Measurements from ENCODE around the gene SLC15A3.

SLC15A3 gene

GRCh38 chr11:60987577-60988277, 35.8 kb upstream of the SLC15A3 start:
- no peaks in the 10 kb centered on the region; the same call in 1 of the 2 replicates for H3K27me3 ChIP-seq (ENCODE audit: insufficient read depth, low read length)
- 81% methylated on average over 9 of the region's 9 CpGs for WGBS
- no peaks in the 10 kb centered on the region for H3K36me3 ChIP-seq (ENCODE audit: insufficient read depth, low read length)
- no peak overlapping the region for H3K4me3 ChIP-seq (ENCODE audit: low read length)
- no peak overlapping the region for H3K27ac ChIP-seq (ENCODE audit: low read depth, low read length)
- no peak overlapping the region for H3K9ac ChIP-seq (ENCODE audit: low read depth, low read length)
- H3K9me3 ChIP-seq (ENCODE audit: insufficient read depth, low read depth, low read length): no peaks in the 10 kb centered on the region
- no peaks in the 10 kb centered on the region for H3K4me1 ChIP-seq (ENCODE audit: insufficient read depth, low read length)

- Histone ChIP-seq H3K36me3 (ENCODE audit: insufficient read depth, low read length) (no peaks in the 10 kb centered on the region), H3K9me3 (ENCODE audit: insufficient read depth, low read depth, low read length) (no peaks in the 10 kb centered on the region), H3K9ac (ENCODE audit: low read depth, low read length) (no peak overlapping the region), H3K4me3 (ENCODE audit: low read length) (no peak overlapping the region), H3K27ac (ENCODE audit: low read depth, low read length) (no peak overlapping the region), H3K4me1 (ENCODE audit: insufficient read depth, low read length) (no peaks in the 10 kb centered on the region), H3K27me3 (ENCODE audit: insufficient read depth, low read length) (no peaks in the 10 kb centered on the region; the same call in 1 of the 2 replicates)
- WGBS: 93% methylated on average over 15 of the region's 17 CpGs
Observed at GRCh38 chr11:60985991-60986915, 34.3 kb upstream of the SLC15A3 start.

- no peak overlapping the region for H3K27ac ChIP-seq (ENCODE audit: low read depth, low read length)
- no peaks in the 10 kb centered on the region for H3K9me3 ChIP-seq (ENCODE audit: insufficient read depth, low read depth, low read length)
Observed at GRCh38 chr11:60985501-60985900, 33.5 kb upstream of the SLC15A3 start.

GRCh38 chr11:60984636-60985035, 32.7 kb upstream of the SLC15A3 start:
- no peaks in the 10 kb centered on the region for H3K36me3 ChIP-seq (ENCODE audit: insufficient read depth, low read length)
- no peaks in the 10 kb centered on the region; the same call in 1 of the 2 replicates for H3K27me3 ChIP-seq (ENCODE audit: insufficient read depth, low read length)
- no peak overlapping the region for H3K4me3 ChIP-seq (ENCODE audit: low read length)
- H3K9me3 ChIP-seq (ENCODE audit: insufficient read depth, low read depth, low read length): no peaks in the 10 kb centered on the region
- H3K9ac ChIP-seq (ENCODE audit: low read depth, low read length): no peak overlapping the region
- 59% methylated on average over 4 of the region's 4 CpGs for WGBS
- no peaks in the 10 kb centered on the region for H3K4me1 ChIP-seq (ENCODE audit: insufficient read depth, low read length)
- no peak overlapping the region for H3K27ac ChIP-seq (ENCODE audit: low read depth, low read length)

More at GRCh38 chr11:60985501-60985900, 33.5 kb upstream of the SLC15A3 start:
- Histone ChIP-seq H3K4me1 (ENCODE audit: insufficient read depth, low read length) (no peaks in the 10 kb centered on the region), H3K27me3 (ENCODE audit: insufficient read depth, low read length) (no peaks in the 10 kb centered on the region; the same call in 1 of the 2 replicates), H3K9ac (ENCODE audit: low read depth, low read length) (no peak overlapping the region), H3K36me3 (ENCODE audit: insufficient read depth, low read length) (no peaks in the 10 kb centered on the region), H3K4me3 (ENCODE audit: low read length) (no peak overlapping the region)
- 100% methylated on average over 2 of the region's 2 CpGs for WGBS

GRCh38 chr11:60984149-60984548, 32.2 kb upstream of the SLC15A3 start:
- no peak overlapping the region for H3K4me3 ChIP-seq (ENCODE audit: low read length)
- H3K9ac ChIP-seq (ENCODE audit: low read depth, low read length): no peak overlapping the region
- H3K9me3 ChIP-seq (ENCODE audit: insufficient read depth, low read depth, low read length): no peaks in the 10 kb centered on the region
- WGBS: 66% methylated on average over 5 of the region's 6 CpGs
- H3K27me3 ChIP-seq (ENCODE audit: insufficient read depth, low read length): no peaks in the 10 kb centered on the region; the same call in 1 of the 2 replicates
- no peak overlapping the region for H3K27ac ChIP-seq (ENCODE audit: low read depth, low read length)
- no peaks in the 10 kb centered on the region for H3K4me1 ChIP-seq (ENCODE audit: insufficient read depth, low read length)
- H3K36me3 ChIP-seq (ENCODE audit: insufficient read depth, low read length): no peaks in the 10 kb centered on the region

GRCh38 chr11:60982184-60982583, 30.2 kb upstream of the SLC15A3 start:
- Histone ChIP-seq H3K4me3 (ENCODE audit: low read length) (no peak overlapping the region), H3K4me1 (ENCODE audit: insufficient read depth, low read length) (no peaks in the 10 kb centered on the region), H3K27ac (ENCODE audit: low read depth, low read length) (no peak overlapping the region), H3K36me3 (ENCODE audit: insufficient read depth, low read length) (no peaks in the 10 kb centered on the region), H3K9me3 (ENCODE audit: insufficient read depth, low read depth, low read length) (no peaks in the 10 kb centered on the region), H3K9ac (ENCODE audit: low read depth, low read length) (no peak overlapping the region), H3K27me3 (ENCODE audit: insufficient read depth, low read length) (no peaks in the 10 kb centered on the region; the same call in 1 of the 2 replicates)
- 93% methylated on average over 8 of the region's 8 CpGs for WGBS

GRCh38 chr11:60981515-60981914, 29.5 kb upstream of the SLC15A3 start:
- no peaks in the 10 kb centered on the region for H3K36me3 ChIP-seq (ENCODE audit: insufficient read depth, low read length)
- H3K9ac ChIP-seq (ENCODE audit: low read depth, low read length): no peak overlapping the region
- no peaks in the 10 kb centered on the region for H3K27me3 ChIP-seq (ENCODE audit: insufficient read depth, low read length)
- no peaks in the 10 kb centered on the region for H3K4me1 ChIP-seq (ENCODE audit: insufficient read depth, low read length)
- no peaks in the 10 kb centered on the region for H3K9me3 ChIP-seq (ENCODE audit: insufficient read depth, low read depth, low read length)
- H3K4me3 ChIP-seq (ENCODE audit: low read length): no peak overlapping the region
- WGBS: 87% methylated on average over 12 of the region's 12 CpGs
- H3K27ac ChIP-seq (ENCODE audit: low read depth, low read length): no peak overlapping the region

- Histone ChIP-seq H3K9me3 (ENCODE audit: insufficient read depth, low read depth, low read length) (no peaks in the 10 kb centered on the region), H3K4me3 (ENCODE audit: low read length) (no peak overlapping the region), H3K9ac (ENCODE audit: low read depth, low read length) (no peak overlapping the region), H3K36me3 (ENCODE audit: insufficient read depth, low read length) (no peaks in the 10 kb centered on the region), H3K4me1 (ENCODE audit: insufficient read depth, low read length) (no peaks in the 10 kb centered on the region), H3K27ac (ENCODE audit: low read depth, low read length) (no peak overlapping the region), H3K27me3 (ENCODE audit: insufficient read depth, low read length) (no peaks in the 10 kb centered on the region)
- 90% methylated on average over 10 of the region's 10 CpGs for WGBS
Observed at GRCh38 chr11:60978546-60979380, 26.8 kb upstream of the SLC15A3 start.

GRCh38 chr11:60977836-60978235, 25.9 kb upstream of the SLC15A3 start:
- H3K36me3 ChIP-seq (ENCODE audit: insufficient read depth, low read length): no peaks in the 10 kb centered on the region
- no peak overlapping the region for H3K9ac ChIP-seq (ENCODE audit: low read depth, low read length)
- no peaks in the 10 kb centered on the region for H3K9me3 ChIP-seq (ENCODE audit: insufficient read depth, low read depth, low read length)
- H3K27me3 ChIP-seq (ENCODE audit: insufficient read depth, low read length): no peaks in the 10 kb centered on the region
- H3K4me1 ChIP-seq (ENCODE audit: insufficient read depth, low read length): no peaks in the 10 kb centered on the region
- no peak overlapping the region for H3K27ac ChIP-seq (ENCODE audit: low read depth, low read length)
- no peak overlapping the region for H3K4me3 ChIP-seq (ENCODE audit: low read length)

GRCh38 chr11:60977224-60977623, 25.2 kb upstream of the SLC15A3 start:
- 91% methylated on average over 4 of the region's 4 CpGs for WGBS
- Histone ChIP-seq H3K27me3 (ENCODE audit: insufficient read depth, low read length) (no peaks in the 10 kb centered on the region), H3K9me3 (ENCODE audit: insufficient read depth, low read depth, low read length) (no peaks in the 10 kb centered on the region), H3K4me3 (ENCODE audit: low read length) (no peak overlapping the region), H3K9ac (ENCODE audit: low read depth, low read length) (no peak overlapping the region), H3K36me3 (ENCODE audit: insufficient read depth, low read length) (no peaks in the 10 kb centered on the region), H3K27ac (ENCODE audit: low read depth, low read length) (no peak overlapping the region), H3K4me1 (ENCODE audit: insufficient read depth, low read length) (no peaks in the 10 kb centered on the region)

Data from HUES64 (cell line).